Fibroblast of lung (primary cell): ENCODE measurements around the gene ZDHHC11. TPM values are rescaled to one million over a fixed set of nuclear protein-coding genes. Genes with fewer than 3 reads are reported as not detected.

Source experiments
- DNase-seq, 2 donors: peaks; one replicate each; pipeline versions ENCODE4 v3.0.0 to v3.0.0-alpha.2; 2010; ENCODE audit warnings: low read depth in 2 of 2
- H2AFZ ChIP-seq: 2 replicates; pipeline ENCODE4 v1.5.1; 2012; ENCODE audit warnings: low read length, control low read depth, inconsistent platforms
- H3K27ac ChIP-seq: 2 replicates; pipeline ENCODE4 v1.5.1; 2011; ENCODE audit warnings: low read length, control low read depth; ENCODE audit not compliant: insufficient read depth
- H3K27me3 ChIP-seq: 2 replicates; pipeline ENCODE4 v1.5.1; 2011; ENCODE audit warnings: mild to moderate bottlenecking, low read length; ENCODE audit not compliant: control insufficient read depth, insufficient read depth
- H3K36me3 ChIP-seq: 2 replicates; pipeline ENCODE4 v1.5.1; 2011; ENCODE audit warnings: low read length; ENCODE audit not compliant: control insufficient read depth, insufficient read depth
- H3K4me1 ChIP-seq: 2 replicates; pipeline ENCODE4 v1.5.1; 2011; ENCODE audit warnings: low read length; ENCODE audit not compliant: control insufficient read depth, insufficient read depth; ENCODE audit errors: extremely low read depth
- H3K4me2 ChIP-seq: 2 replicates; pipeline ENCODE4 v1.5.1; 2011; ENCODE audit warnings: low read length, control low read depth; ENCODE audit not compliant: insufficient read depth; ENCODE audit errors: extremely low read depth
- H3K4me3 ChIP-seq, 4 experiments: fragments of 200-600 bp in 1 of 4; sonication (generic) in 1 of 4; replicated peaks in 1 of 4; 2 replicates each; pipeline ENCODE4 v1.5.1; 2011 to 2016; ENCODE audit warnings: low read length in 4 of 4, low read depth in 3 of 4, mild to moderate bottlenecking in 3 of 4, control low read depth in 2 of 4, inconsistent platforms in 1 of 4, mixed read lengths in 1 of 4; ENCODE audit not compliant: insufficient read depth in 1 of 4; ENCODE audit errors: control extremely low read depth in 1 of 4
- H3K79me2 ChIP-seq: 2 replicates; pipeline ENCODE4 v1.5.1; 2012; ENCODE audit warnings: mild to moderate bottlenecking, low read length, inconsistent platforms; ENCODE audit not compliant: control insufficient read depth, insufficient read depth
- H3K9ac ChIP-seq: 2 replicates; pipeline ENCODE4 v1.5.1; 2011; ENCODE audit warnings: mild to moderate bottlenecking, low read length, control low read depth; ENCODE audit not compliant: insufficient read depth
- H3K9me3 ChIP-seq: 2 replicates; pipeline ENCODE4 v1.5.1; 2012; ENCODE audit warnings: low read depth, low read length; ENCODE audit not compliant: control insufficient read depth, insufficient read depth
- H4K20me1 ChIP-seq: 2 replicates; pipeline ENCODE4 v1.5.1; 2011; ENCODE audit warnings: low read length; ENCODE audit not compliant: control insufficient read depth, insufficient read depth; ENCODE audit errors: extremely low read depth
- EZH2 ChIP-seq: IDR thresholded peaks from 2 replicates; pipeline ENCODE4 v1.5.1; 2012; ENCODE audit warnings: low read length, control low read depth, mild to moderate bottlenecking; ENCODE audit errors: missing control alignments
- polyA plus RNA-seq, 2 donors: library from polyadenylated mRNA; depleted of rRNA in 1 of 2; stranded (reverse) in 1 of 2; unstranded in 1 of 2; fragments of >200 nt; gene quantifications; 2 replicates each; pipeline ENCODE4 v1.2.1, GENCODE V29; 2011 to 2012; ENCODE audit warnings: missing spikeins in 1 of 2
- total RNA-seq: library from RNA; depleted of rRNA; stranded (reverse); fragments of >200 nt; gene quantifications from 2 replicates; pipeline ENCODE4 v1.2.1, GENCODE V29; 2014
- TF ChIP-seq, protein P1 (sequence below), 2 donors: IDR thresholded peaks in 1 of 2; conservative IDR thresholded peaks in 1 of 2; 1 replicate in 1 of 2; 2 replicates in 1 of 2; pipeline ENCODE4 v1.5.1; 2011 to 2012; ENCODE audit warnings: low read length in 2 of 2, control low read depth in 1 of 2, inconsistent platforms in 1 of 2, low read depth in 1 of 2, mild to moderate bottlenecking in 1 of 2

The ZDHHC11 gene
- total and polyA plus RNA-seq, 2 donors (not counting 1 experiment from before 2014, with no cell fraction given), result 0.23 to 2.5 TPM

GRCh38 chr5:871596-872298, 21.0 kb upstream of the ZDHHC11 start:
- H3K4me2 ChIP-seq, result no peak overlapping the region
- H3K36me3 ChIP-seq, result peaks cover 41% of the 10 kb centered on the region
- no peak overlapping the region for H3K4me3 ChIP-seq
- H3K9ac ChIP-seq, result no peak overlapping the region
- H3K79me2 ChIP-seq, result no peaks in the 10 kb centered on the region
- H3K27ac ChIP-seq, result no peak overlapping the region
- no peaks in the 10 kb centered on the region for H3K27me3 ChIP-seq
- H4K20me1 ChIP-seq, result no peaks in the 10 kb centered on the region
- no peak overlapping the region for H2AFZ ChIP-seq
- no peaks in the 10 kb centered on the region for H3K4me1 ChIP-seq
- no peaks in the 10 kb centered on the region for H3K9me3 ChIP-seq
- DNase-seq, result no peak
- no peak for TF ChIP-seq EZH2
- TF ChIP-seq, protein P1, sequence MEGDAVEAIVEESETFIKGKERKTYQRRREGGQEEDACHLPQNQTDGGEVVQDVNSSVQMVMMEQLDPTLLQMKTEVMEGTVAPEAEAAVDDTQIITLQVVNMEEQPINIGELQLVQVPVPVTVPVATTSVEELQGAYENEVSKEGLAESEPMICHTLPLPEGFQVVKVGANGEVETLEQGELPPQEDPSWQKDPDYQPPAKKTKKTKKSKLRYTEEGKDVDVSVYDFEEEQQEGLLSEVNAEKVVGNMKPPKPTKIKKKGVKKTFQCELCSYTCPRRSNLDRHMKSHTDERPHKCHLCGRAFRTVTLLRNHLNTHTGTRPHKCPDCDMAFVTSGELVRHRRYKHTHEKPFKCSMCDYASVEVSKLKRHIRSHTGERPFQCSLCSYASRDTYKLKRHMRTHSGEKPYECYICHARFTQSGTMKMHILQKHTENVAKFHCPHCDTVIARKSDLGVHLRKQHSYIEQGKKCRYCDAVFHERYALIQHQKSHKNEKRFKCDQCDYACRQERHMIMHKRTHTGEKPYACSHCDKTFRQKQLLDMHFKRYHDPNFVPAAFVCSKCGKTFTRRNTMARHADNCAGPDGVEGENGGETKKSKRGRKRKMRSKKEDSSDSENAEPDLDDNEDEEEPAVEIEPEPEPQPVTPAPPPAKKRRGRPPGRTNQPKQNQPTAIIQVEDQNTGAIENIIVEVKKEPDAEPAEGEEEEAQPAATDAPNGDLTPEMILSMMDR (conservative IDR thresholded peaks at IDR 0.05 in 1 of 2, IDR thresholded peaks at IDR 0.05 in 1 of 2; ENCODE audit: low read depth in 1 of 2, low read length in 2 of 2), result no peak

- Histone ChIP-seq H3K27ac (no peak overlapping the region), H3K4me3 (no peak overlapping the region), H3K4me2 (no peak overlapping the region), H3K9me3 (no peaks in the 10 kb centered on the region), H4K20me1 (no peaks in the 10 kb centered on the region), H3K27me3 (no peaks in the 10 kb centered on the region), H3K4me1 (no peaks in the 10 kb centered on the region), H2AFZ (no peak overlapping the region), H3K36me3 (peaks cover 39% of the 10 kb centered on the region), H3K79me2 (no peaks in the 10 kb centered on the region), H3K9ac (no peak overlapping the region)
- no peak for DNase-seq
- no peak for TF ChIP-seq EZH2
- TF ChIP-seq, protein P1 (conservative IDR thresholded peaks at IDR 0.05 in 1 of 2, IDR thresholded peaks at IDR 0.05 in 1 of 2; ENCODE audit: low read depth in 1 of 2, low read length in 2 of 2), result no peak
Measured at GRCh38 chr5:870956-871355, 20.2 kb upstream of the ZDHHC11 start.

DNA sequence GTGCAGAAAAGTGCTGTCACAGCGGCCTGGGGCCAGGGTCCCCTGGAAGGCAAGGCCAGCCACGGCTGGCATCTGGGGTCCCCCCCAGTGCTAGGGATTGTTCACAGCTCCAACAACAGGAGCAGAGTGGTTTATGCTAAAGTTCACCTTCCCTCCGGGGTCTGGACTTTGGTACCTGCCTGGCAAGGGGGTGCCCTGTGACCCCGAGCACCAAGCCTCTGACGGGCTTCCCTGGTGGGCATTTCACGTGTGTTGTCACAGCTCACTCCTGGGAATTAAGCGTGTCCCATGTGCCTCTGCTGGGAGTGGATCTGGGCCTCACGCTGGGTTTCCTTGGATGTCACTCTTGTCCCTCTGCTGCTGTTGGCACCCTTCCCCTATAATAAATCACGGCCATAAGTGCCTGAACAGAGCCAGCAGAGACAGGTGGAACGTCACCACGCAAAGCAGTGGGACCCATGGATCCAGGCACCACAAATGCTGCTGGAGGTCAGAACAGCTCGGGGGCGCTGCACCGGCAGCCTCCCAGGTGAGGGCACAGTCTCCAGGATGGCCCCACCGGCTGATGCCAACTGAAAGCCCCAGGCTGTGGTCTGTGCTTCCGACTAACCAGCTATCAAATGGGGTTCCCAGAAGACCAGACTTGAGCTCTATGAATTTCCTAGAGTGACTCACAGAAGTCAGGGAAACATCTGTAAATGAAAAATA, 17.8 kb upstream of the ZDHHC11 start:
- H3K9me3 ChIP-seq, result no peaks in the 10 kb centered on the region
- TF ChIP-seq, protein P1 (conservative IDR thresholded peaks at IDR 0.05 in 1 of 2, IDR thresholded peaks at IDR 0.05 in 1 of 2; ENCODE audit: low read depth in 1 of 2, low read length in 2 of 2), result no peak
- no peak for TF ChIP-seq EZH2
- no peak overlapping the region for H3K4me3 ChIP-seq
- H4K20me1 ChIP-seq, result no peaks in the 10 kb centered on the region
- no peak overlapping the region for H3K4me2 ChIP-seq
- H3K27me3 ChIP-seq, result no peaks in the 10 kb centered on the region
- peaks cover 40% of the 10 kb centered on the region for H3K36me3 ChIP-seq
- H3K27ac ChIP-seq, result no peak overlapping the region
- no peak overlapping the region for H3K9ac ChIP-seq
- peaks cover 2% of the 10 kb centered on the region for H3K4me1 ChIP-seq
- H3K79me2 ChIP-seq, result no peaks in the 10 kb centered on the region
- no peak for DNase-seq
- no peak overlapping the region for H2AFZ ChIP-seq
